ENCODE results near the gene ZFC3H1.

ZFC3H1 gene

GRCh38 chr12:71636704-71637115 lies 26.9 kb downstream of the ZFC3H1 start:
- Histone ChIP-seq H3K9ac (no peak overlapping the region), H3K9me3 (replicated peaks in 1 of 11) (no peaks in the 10 kb centered on the region), H3K4me3 (no peak overlapping the region), H3K36me3 (peaks cover 80 to 100% (median 97%) of the 10 kb centered on the region in 11 experiments), H3K4me1 (peaks cover 0 to 9% (median 0%) of the 10 kb centered on the region in 10 experiments; a peak in 1 of 20 replicates), H3K27me3 (no peaks in the 10 kb centered on the region), H3K27ac (no peak overlapping the region), H4K20me1 (peaks cover 12 to 95% (median 28%) of the 10 kb centered on the region in 11 experiments; a peak in 18 of 22 replicates), H3K4me2 (no peak overlapping the region)
- no peak for TF ChIP-seq Cebpa-rat (IDR thresholded peaks at IDR 0.05)

DNA sequence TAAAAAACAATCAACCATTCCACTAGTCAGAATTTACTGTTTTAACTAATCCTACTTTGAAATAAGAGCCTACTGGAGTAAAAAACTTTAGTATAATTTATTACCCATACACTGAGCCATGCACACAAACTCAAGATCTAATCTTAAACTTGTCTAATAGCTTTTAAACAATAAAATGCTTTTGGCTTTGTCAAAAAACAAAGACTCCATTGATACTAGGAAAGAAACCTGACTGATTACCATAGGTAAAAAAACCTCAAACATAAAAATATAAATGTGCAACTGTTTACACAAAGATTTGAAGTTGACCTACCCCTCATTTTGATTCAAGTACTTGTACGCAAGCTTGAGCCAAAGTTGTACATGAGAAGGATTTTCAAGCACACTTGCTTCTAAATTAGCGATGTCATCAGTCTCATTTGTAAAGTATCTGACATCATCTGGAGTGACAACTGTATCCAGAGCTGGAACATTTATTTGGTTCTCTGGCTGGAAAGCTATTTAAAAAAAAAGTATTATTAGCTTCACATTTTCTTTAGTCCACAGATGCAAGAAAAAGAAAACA lies 36.1 kb downstream of the ZFC3H1 start:
- H3K4me3 ChIP-seq = no peak overlapping the region
- peaks cover 0 to 13% (median 6%) of the 10 kb centered on the region in 10 experiments; a peak in 10 of 20 replicates for H3K4me1 ChIP-seq
- no peak for TF ChIP-seq Cebpa-rat (IDR thresholded peaks at IDR 0.05)
- no peak overlapping the region for H3K27ac ChIP-seq
- H3K36me3 ChIP-seq = peaks cover 91 to 99% (median 97%) of the 10 kb centered on the region in 11 experiments
- H3K9me3 ChIP-seq (replicated peaks in 1 of 11) = no peaks in the 10 kb centered on the region; a peak in 1 of 22 replicates
- no peak overlapping the region for H3K4me2 ChIP-seq
- H3K27me3 ChIP-seq = no peaks in the 10 kb centered on the region
- H4K20me1 ChIP-seq = peaks cover 0 to 94% (median 9%) of the 10 kb centered on the region in 11 experiments; a peak in 9 of 22 replicates
- no peak overlapping the region for H3K9ac ChIP-seq

DNA sequence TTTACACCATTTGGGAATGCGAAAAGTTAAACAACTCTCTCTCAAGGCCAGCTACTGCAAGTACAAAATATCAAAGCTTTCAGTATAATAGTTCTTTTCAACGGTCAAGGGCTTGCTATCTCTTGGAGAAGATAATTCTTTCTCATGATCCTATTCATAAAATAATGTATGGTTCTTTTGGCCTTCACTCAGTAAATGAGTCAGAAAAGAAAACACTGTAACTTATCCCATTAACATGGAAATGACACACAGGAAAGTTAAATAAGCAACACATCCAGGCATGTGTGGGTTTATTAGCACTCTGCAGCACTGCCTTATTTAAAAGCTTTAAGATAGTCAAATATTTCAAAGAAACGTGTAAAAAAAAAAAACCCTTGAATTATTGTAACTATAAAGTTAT lies 36.9 kb downstream of the ZFC3H1 start:
- Histone ChIP-seq H3K9me3 (replicated peaks in 1 of 11) (no peaks in the 10 kb centered on the region; a peak in 1 of 22 replicates), H3K4me3 (no peak overlapping the region), H3K4me2 (no peak overlapping the region), H3K4me1 (peaks cover 0 to 20% (median 9%) of the 10 kb centered on the region in 10 experiments; a peak in 13 of 20 replicates), H3K27me3 (no peaks in the 10 kb centered on the region), H3K27ac (peak overlapping the region in 3 of 11 experiments; percentile 0 to 13 (median 4); a peak in 3 of 22 replicates), H3K9ac (no peak overlapping the region), H4K20me1 (peaks cover 0 to 93% (median 9%) of the 10 kb centered on the region in 11 experiments; a peak in 9 of 22 replicates), H3K36me3 (peaks cover 91 to 99% (median 97%) of the 10 kb centered on the region in 11 experiments)
- no peak for TF ChIP-seq Cebpa-rat (IDR thresholded peaks at IDR 0.05)

GRCh38 chr12:71626098-71626497 lies 37.5 kb downstream of the ZFC3H1 start:
- peak overlapping the region in 3 of 11 experiments; percentile 0 to 10 (median 4); a peak in 1 of 22 replicates for H3K27ac ChIP-seq
- H3K9me3 ChIP-seq (replicated peaks in 1 of 11) = no peaks in the 10 kb centered on the region; a peak in 1 of 22 replicates
- H4K20me1 ChIP-seq = peaks cover 0 to 93% (median 9%) of the 10 kb centered on the region in 11 experiments; a peak in 9 of 22 replicates
- no peak overlapping the region for H3K9ac ChIP-seq
- H3K4me2 ChIP-seq = peak overlapping the region in 2 of 11 experiments; percentile 7 to 17; a peak in 3 of 22 replicates
- peaks cover 0 to 27% (median 13%) of the 10 kb centered on the region in 10 experiments; a peak in 14 of 20 replicates for H3K4me1 ChIP-seq
- no peaks in the 10 kb centered on the region for H3K27me3 ChIP-seq
- H3K4me3 ChIP-seq = no peak overlapping the region
- peaks cover 91 to 99% (median 97%) of the 10 kb centered on the region in 11 experiments for H3K36me3 ChIP-seq
- TF ChIP-seq Cebpa-rat (IDR thresholded peaks at IDR 0.05) = no peak

DNA sequence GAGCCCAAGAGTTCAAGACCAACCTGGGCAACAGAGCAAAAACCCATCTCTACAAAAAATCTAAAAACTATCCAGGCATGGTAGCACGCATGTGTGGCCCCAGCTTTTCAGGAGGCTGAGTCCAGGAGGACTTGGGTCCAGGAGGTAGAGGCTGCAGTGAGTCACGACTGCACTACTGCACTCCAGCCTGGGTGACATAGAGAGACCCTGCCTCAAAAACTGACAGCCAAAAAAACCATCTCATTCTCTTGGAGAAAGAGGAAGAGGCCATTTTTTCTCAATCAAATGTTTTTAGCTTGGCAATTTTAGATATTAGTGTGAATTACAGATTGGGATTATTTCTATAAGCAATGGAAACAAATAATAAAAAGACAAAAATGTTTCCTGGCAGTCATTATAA lies 38.2 kb downstream of the ZFC3H1 start:
- H3K27me3 ChIP-seq = no peaks in the 10 kb centered on the region
- no peaks in the 10 kb centered on the region; a peak in 1 of 22 replicates for H3K9me3 ChIP-seq (replicated peaks in 1 of 11)
- no peak overlapping the region for H3K9ac ChIP-seq
- no peak overlapping the region for H3K4me3 ChIP-seq
- no peak overlapping the region for H3K27ac ChIP-seq
- TF ChIP-seq Cebpa-rat (IDR thresholded peaks at IDR 0.05) = no peak
- H4K20me1 ChIP-seq = peaks cover 0 to 93% (median 10%) of the 10 kb centered on the region in 11 experiments; a peak in 11 of 22 replicates
- peaks cover 91 to 99% (median 97%) of the 10 kb centered on the region in 11 experiments for H3K36me3 ChIP-seq
- no peak overlapping the region; a peak in 1 of 22 replicates for H3K4me2 ChIP-seq
- peaks cover 0 to 32% (median 13%) of the 10 kb centered on the region in 10 experiments; a peak in 14 of 20 replicates for H3K4me1 ChIP-seq

- TF ChIP-seq Cebpa-rat (IDR thresholded peaks at IDR 0.05) = no peak
- H3K4me3 ChIP-seq = no peak overlapping the region
- 0 out of 22 replicates have a peak overlapping the region, but pooled peaks of 2 of the 11 experiments have one; percentile 0 to 30 for H3K4me2 ChIP-seq
- H3K36me3 ChIP-seq = peaks cover 95 to 100% (median 97%) of the 10 kb centered on the region in 11 experiments
- H3K9me3 ChIP-seq (replicated peaks in 1 of 11) = no peaks in the 10 kb centered on the region; a peak in 1 of 22 replicates
- no peak overlapping the region for H3K27ac ChIP-seq
- no peak overlapping the region for H3K9ac ChIP-seq
- no peaks in the 10 kb centered on the region for H3K27me3 ChIP-seq
- H4K20me1 ChIP-seq = peaks cover 0 to 93% (median 12%) of the 10 kb centered on the region in 11 experiments; a peak in 11 of 22 replicates
- H3K4me1 ChIP-seq = peaks cover 0 to 32% (median 13%) of the 10 kb centered on the region in 10 experiments; a peak in 14 of 20 replicates
These were observed 41.7 kb downstream of the ZFC3H1 start for GRCh38 chr12:71621938-71622337.

GRCh38 chr12:71610031-71610795 lies 53.4 kb downstream of the ZFC3H1 start:
- Histone ChIP-seq H3K36me3 (peaks cover 91 to 100% (median 96%) of the 10 kb centered on the region in 11 experiments), H3K4me3 (no peak overlapping the region), H3K27ac (peak overlapping the region in 5 of 11 experiments; percentile 29 to 51 (median 40); a peak in 5 of 22 replicates), H3K27me3 (no peaks in the 10 kb centered on the region), H3K4me2 (peak overlapping the region in 4 of 11 experiments; percentile 18 to 42 (median 33); a peak in 7 of 22 replicates), H3K9me3 (replicated peaks in 1 of 11) (no peaks in the 10 kb centered on the region), H3K9ac (no peak overlapping the region), H4K20me1 (peaks cover 0 to 45% (median 0%) of the 10 kb centered on the region in 11 experiments; a peak in 5 of 22 replicates), H3K4me1 (peaks cover 0 to 15% (median 7%) of the 10 kb centered on the region in 10 experiments; a peak in 10 of 20 replicates)
- no peak for TF ChIP-seq Cebpa-rat (IDR thresholded peaks at IDR 0.05)

DNA sequence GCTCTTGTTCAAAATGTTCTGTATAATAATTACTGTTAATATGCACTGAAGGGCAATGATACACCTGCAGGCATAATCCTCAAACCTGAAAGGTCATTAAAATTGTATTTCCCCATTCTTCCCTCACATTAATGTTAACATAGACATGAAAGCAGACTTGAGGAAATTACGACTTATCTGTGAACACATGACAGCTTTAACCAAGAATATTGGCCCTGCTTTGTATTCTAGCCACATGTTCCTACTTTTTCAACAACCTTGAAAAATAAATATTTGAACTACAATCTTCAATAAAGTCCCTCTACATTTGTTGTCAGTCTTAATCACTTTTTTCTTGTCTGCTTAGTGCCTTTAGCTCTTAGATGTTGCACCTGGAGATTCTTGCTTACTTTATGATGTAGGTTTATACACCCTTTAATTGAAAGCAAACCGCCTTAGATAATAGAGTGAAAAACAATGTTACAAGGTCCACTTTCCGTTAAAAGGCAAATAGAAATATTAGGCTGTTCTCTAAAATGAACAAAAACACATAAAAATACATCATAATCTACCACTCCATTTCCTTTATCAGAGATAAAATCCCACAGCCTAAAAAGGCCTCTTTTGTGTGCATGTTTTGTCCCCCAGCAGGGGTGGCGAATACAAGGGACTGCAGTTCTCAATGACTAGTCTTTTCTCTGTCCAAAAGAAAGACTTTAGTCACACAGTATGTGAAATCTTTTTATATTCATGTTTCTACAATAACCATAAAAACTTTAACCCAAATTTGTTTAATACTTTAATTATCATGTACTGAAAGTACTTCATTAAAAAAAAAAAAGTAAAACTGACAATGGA lies 55.9 kb downstream of the ZFC3H1 start:
- no peaks in the 10 kb centered on the region for H3K27me3 ChIP-seq
- no peak overlapping the region for H3K27ac ChIP-seq
- H3K9me3 ChIP-seq (replicated peaks in 1 of 11) = no peaks in the 10 kb centered on the region
- H3K4me1 ChIP-seq = peaks cover 0 to 15% (median 7%) of the 10 kb centered on the region in 10 experiments; a peak in 10 of 20 replicates
- H3K4me3 ChIP-seq = no peak overlapping the region
- no peak overlapping the region for H3K4me2 ChIP-seq
- peaks cover 0 to 32% (median 0%) of the 10 kb centered on the region in 11 experiments; a peak in 5 of 22 replicates for H4K20me1 ChIP-seq
- no peak for TF ChIP-seq Cebpa-rat (IDR thresholded peaks at IDR 0.05)
- H3K36me3 ChIP-seq = peaks cover 66 to 79% (median 71%) of the 10 kb centered on the region in 11 experiments
- H3K9ac ChIP-seq = no peak overlapping the region

All from BLaER1 treated with 17β-estradiol and CSF1 and Interleukin-3, amounts not matched to agents 10 nM and 100 nM (cell line).